Loucy (cell line): ENCODE results near the gene FXYD7.

Source experiments
- CTCF ChIP-seq: fragments of 200-600 bp; sonication (generic); conservative IDR thresholded peaks from 2 replicates; pipeline ENCODE4 v1.5.1; 2014; ENCODE audit warnings: mild to moderate bottlenecking, antibody characterized with exemption, low read length
- EZH2phosphoT487 ChIP-seq: fragments of 200-600 bp; IDR thresholded peaks from 2 replicates; pipeline ENCODE4 v1.6.1; 2018; ENCODE audit warnings: antibody characterized with exemption, mild to moderate bottlenecking, moderate library complexity, borderline replicate concordance

- TF ChIP-seq CTCF (no peak), EZH2phosphoT487 (no peak)
Observed at GRCh38 chr19:35155981-35156672, 13.1 kb downstream of the FXYD7 start.
